RWPE2 (cell line): ENCODE measurements around the gene FCHSD2.

Experiments used
- ATAC-seq: fragments of 200-7000 bp; cut with Tn5 transposase; 3 replicates; pipeline ENCODE4 v1.9.1; 2021; ENCODE audit warnings: low read depth
- DNase-seq: peaks from one replicate; pipeline ENCODE4 v3.0.0-alpha.2; 2020; ENCODE audit warnings: low spot score
- H3K27ac ChIP-seq: fragments of 450-650 bp; 2 replicates; pipeline ENCODE4 v1.5.1; 2017; ENCODE audit warnings: mild to moderate bottlenecking; ENCODE audit not compliant: poor library complexity, severe bottlenecking
- H3K27me3 ChIP-seq: fragments of 250-450 bp; sonication (Bioruptor Pico); 2 replicates; pipeline ENCODE4 v1.5.1; 2021; ENCODE audit warnings: mild to moderate bottlenecking, moderate library complexity; ENCODE audit not compliant: insufficient read depth, poor library complexity, severe bottlenecking
- H3K36me3 ChIP-seq: fragments of 250-450 bp; sonication (Bioruptor Pico); 2 replicates; pipeline ENCODE4 v1.5.1; 2020; ENCODE audit warnings: low read depth, mild to moderate bottlenecking, moderate library complexity
- H3K4me1 ChIP-seq: fragments of 250-450 bp; sonication (Bioruptor Pico); 2 replicates; pipeline ENCODE4 v1.5.1; 2021; ENCODE audit warnings: mild to moderate bottlenecking, moderate library complexity; ENCODE audit not compliant: insufficient read depth, poor library complexity, severe bottlenecking
- H3K4me3 ChIP-seq: fragments of 250-450 bp; sonication (Bioruptor Pico); 2 replicates; pipeline ENCODE4 v1.5.1; 2021; ENCODE audit warnings: mild to moderate bottlenecking, moderate library complexity; ENCODE audit not compliant: severe bottlenecking
- H3K9me3 ChIP-seq: fragments of 250-450 bp; sonication (Bioruptor Pico); 2 replicates; pipeline ENCODE4 v1.5.1; 2021; ENCODE audit warnings: mild to moderate bottlenecking, moderate library complexity; ENCODE audit not compliant: severe bottlenecking
- TF ChIP-seq, protein P1 (sequence below): fragments of 450-650 bp; IDR thresholded peaks from one replicate; pipeline ENCODE4 v1.5.1; 2017; ENCODE audit warnings: mild to moderate bottlenecking, moderate library complexity; ENCODE audit not compliant: poor library complexity, severe bottlenecking

FCHSD2 gene

DNA sequence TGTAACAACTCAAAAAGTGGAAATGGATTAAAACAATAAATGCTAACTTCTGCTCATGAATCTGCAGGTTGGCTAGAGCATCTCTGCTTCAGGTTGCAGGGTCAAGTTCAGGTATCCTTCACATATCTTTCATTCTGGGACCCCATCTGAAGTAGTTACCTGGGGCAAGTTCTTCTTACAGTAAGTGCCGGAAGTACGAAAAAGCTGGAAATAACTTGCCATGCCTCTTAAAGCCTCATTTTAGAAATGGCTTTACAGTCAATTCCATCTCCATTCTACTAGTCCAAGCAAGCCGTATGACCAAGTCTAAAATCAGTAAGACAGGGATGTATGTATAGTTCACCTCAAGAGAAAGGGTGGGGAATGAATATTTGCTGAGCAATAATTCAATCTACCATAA is 93.7 kb downstream of the FCHSD2 start:
- no peak for ATAC-seq
- DNase-seq, result no peak
- Histone ChIP-seq H3K9me3 (no peaks in the 10 kb centered on the region), H3K27ac (no peak overlapping the region), H3K4me3 (no peak overlapping the region), H3K4me1 (no peaks in the 10 kb centered on the region), H3K27me3 (no peaks in the 10 kb centered on the region), H3K36me3 (no peaks in the 10 kb centered on the region)
- TF ChIP-seq, protein P1, sequence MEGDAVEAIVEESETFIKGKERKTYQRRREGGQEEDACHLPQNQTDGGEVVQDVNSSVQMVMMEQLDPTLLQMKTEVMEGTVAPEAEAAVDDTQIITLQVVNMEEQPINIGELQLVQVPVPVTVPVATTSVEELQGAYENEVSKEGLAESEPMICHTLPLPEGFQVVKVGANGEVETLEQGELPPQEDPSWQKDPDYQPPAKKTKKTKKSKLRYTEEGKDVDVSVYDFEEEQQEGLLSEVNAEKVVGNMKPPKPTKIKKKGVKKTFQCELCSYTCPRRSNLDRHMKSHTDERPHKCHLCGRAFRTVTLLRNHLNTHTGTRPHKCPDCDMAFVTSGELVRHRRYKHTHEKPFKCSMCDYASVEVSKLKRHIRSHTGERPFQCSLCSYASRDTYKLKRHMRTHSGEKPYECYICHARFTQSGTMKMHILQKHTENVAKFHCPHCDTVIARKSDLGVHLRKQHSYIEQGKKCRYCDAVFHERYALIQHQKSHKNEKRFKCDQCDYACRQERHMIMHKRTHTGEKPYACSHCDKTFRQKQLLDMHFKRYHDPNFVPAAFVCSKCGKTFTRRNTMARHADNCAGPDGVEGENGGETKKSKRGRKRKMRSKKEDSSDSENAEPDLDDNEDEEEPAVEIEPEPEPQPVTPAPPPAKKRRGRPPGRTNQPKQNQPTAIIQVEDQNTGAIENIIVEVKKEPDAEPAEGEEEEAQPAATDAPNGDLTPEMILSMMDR, result no peak

DNA sequence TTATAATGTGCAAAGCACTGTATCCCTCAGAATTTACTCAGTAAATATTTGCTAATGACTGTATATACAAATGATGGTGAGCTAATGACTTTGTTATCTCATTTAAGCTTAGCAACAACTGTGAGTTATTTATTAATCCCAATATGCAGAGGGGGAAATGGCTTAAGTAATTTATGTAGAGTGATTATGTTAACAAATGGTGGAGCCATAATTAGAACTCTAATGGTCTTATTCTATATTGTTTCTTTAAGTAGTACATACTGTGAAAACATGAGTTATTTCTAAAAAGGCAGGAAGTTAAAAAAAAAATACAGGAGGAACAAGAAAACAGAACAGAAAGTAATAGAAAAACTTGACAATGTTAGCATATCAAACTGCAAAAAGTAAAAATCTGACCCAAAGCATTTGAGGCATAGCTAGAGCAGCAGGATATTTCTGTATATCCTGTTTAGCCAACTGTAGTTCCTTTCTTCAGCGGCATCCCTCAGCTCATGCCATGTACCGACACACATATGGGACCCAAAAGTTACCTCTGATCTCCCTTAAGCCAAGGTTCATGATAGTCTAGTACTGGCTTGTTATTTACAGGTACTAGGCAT is 94.2 kb downstream of the FCHSD2 start:
- TF ChIP-seq, protein P1, result no peak
- ATAC-seq (no peak), DNase-seq (no peak)
- Histone ChIP-seq H3K27me3 (no peaks in the 10 kb centered on the region), H3K27ac (no peak overlapping the region), H3K4me1 (no peaks in the 10 kb centered on the region), H3K4me3 (no peak overlapping the region), H3K36me3 (no peaks in the 10 kb centered on the region), H3K9me3 (no peaks in the 10 kb centered on the region)

GRCh38 chr11:73040046-73040445 is 102.1 kb downstream of the FCHSD2 start:
- Histone ChIP-seq H3K36me3 (no peaks in the 10 kb centered on the region), H3K4me3 (no peak overlapping the region), H3K27ac (no peak overlapping the region), H3K9me3 (no peaks in the 10 kb centered on the region), H3K4me1 (no peaks in the 10 kb centered on the region), H3K27me3 (no peaks in the 10 kb centered on the region)
- no peak for DNase-seq
- TF ChIP-seq, protein P1, result no peak
- ATAC-seq, result no peak

DNA sequence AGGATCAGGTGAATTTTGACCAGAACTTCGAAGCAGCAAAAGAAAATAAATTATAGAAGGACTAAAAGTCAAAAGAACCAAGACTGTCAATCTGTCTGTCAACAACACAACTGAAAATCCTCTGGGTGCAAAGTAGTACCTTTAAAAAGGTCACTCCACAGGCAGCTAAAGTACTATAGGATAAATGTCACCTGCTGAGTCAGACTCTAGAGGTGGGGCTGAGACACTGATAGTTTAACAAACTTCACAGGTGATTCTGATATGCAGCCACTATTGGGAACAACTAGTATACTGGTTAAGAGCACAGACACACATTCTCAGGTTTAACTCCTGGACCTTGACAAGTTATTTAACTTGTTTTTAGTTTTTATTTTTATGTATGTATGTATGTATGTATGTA is 107.3 kb downstream of the FCHSD2 start:
- no peaks in the 10 kb centered on the region for H3K4me1 ChIP-seq
- H3K4me3 ChIP-seq, result no peak overlapping the region
- no peak for ATAC-seq
- H3K36me3 ChIP-seq, result no peaks in the 10 kb centered on the region
- no peak overlapping the region for H3K27ac ChIP-seq
- DNase-seq, result no peak
- H3K27me3 ChIP-seq, result no peaks in the 10 kb centered on the region
- TF ChIP-seq, protein P1, result no peak
- no peaks in the 10 kb centered on the region for H3K9me3 ChIP-seq

DNA sequence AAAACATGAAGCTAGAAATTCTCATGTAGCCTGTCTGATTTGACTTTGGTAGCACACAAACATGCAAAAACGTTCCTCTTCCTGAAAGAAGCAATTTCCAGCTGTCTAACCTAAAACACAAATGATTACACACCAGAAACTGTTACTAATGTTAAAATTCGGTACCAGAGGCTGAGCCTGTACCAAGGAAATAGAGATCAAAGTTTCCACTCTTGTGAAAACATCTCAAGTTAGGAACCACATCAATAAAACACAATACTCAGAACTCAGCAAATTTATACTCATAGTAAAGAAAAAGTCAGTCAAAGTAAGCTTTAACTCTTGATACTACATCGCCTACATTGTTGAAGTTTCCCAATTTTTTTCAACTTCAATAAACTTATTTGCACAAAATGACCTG is 107.8 kb downstream of the FCHSD2 start:
- Histone ChIP-seq H3K36me3 (no peaks in the 10 kb centered on the region), H3K27ac (no peak overlapping the region), H3K4me3 (no peak overlapping the region), H3K4me1 (no peaks in the 10 kb centered on the region), H3K9me3 (no peaks in the 10 kb centered on the region), H3K27me3 (no peaks in the 10 kb centered on the region)
- DNase-seq (no peak), ATAC-seq (no peak)
- TF ChIP-seq, protein P1, result no peak
